Stimulated activated CD8-positive, alpha-beta memory T cell treated with anti-CD3 and anti-CD28 coated beads, Interleukin-12 subunit alpha, Interleukin-12 subunit beta, amount 100 ng/mL, for 24 hours (primary cell): ENCODE data around the gene CDK7.

ENCODE experiments used
- DNase-seq: peaks from one replicate; pipeline ENCODE4 v3.0.0-alpha.2; 2020; ENCODE audit errors: extremely low read depth

The CDK7 gene

GRCh38 chr5:69292306-69292705, 57.6 kb downstream of the CDK7 start:
- no peak for DNase-seq

GRCh38 chr5:69293882-69294281, 59.2 kb downstream of the CDK7 start:
- DNase-seq, result no peak

GRCh38 chr5:69295088-69295754, 60.5 kb downstream of the CDK7 start:
- no peak for DNase-seq

DNA sequence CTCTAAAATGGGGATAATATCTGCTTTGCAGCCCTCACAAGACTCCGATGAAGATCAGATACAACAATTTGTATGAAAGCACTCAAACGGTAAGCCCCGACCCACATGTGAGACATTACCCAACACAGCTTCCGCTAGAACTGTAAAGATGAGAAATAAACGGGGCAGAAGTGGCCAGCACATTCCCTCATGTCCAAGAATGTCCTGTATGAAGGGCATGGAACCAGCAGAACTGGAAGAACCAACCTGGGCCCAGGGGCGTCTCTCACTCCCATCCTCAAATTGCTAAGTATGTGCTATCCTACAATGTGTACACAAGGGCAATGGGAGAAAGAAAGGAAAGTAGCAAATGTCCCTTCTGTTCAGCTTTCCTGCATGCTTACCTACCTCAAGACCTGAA, 64.9 kb downstream of the CDK7 start:
- DNase-seq, result no peak

GRCh38 chr5:69300537-69301203, 66.0 kb downstream of the CDK7 start:
- no peak for DNase-seq

DNA sequence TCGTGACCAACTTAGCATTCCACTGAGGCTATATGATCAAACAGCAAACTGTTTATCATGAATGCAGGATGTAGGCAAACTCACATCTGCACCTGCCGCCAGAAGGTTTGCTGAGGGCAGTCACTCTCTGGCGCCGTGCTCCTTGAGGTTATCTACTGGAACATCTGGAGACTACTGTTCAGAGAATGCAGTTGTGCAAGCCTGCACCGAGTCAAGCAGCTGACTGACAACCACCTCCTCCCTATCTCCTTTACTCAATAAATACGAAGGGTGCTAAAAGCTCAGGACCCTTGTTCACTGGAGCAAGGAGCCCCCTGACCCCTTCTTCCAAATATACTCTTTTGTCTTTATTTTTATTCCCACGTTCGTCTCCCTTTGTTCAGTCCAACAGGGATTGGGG, 70.8 kb downstream of the CDK7 start:
- no peak for DNase-seq

GRCh38 chr5:69308046-69308553, 73.4 kb downstream of the CDK7 start:
- DNase-seq, result no peak

DNA sequence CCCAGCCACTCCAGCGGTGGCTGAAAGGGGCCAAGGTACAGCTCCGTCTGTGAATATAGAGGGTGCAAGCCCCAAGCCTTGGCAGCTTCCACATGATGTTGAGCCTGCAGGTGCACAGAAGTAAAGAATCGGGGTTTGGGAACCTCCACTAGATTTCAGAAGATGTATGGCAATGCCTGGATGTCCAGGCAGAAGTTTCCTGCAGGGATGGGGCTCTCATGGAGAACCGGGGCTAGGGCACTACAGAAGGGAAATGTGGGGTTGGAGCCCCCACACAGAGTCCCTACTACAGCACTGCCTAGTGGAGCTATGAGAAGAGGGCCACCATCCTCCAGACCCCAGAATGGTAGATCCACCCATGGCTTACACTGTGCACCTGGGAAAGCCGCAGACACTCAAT, 74.7 kb downstream of the CDK7 start:
- no peak for DNase-seq

- no peak for DNase-seq
Measured at GRCh38 chr5:69312459-69313160, 77.9 kb downstream of the CDK7 start.

DNA sequence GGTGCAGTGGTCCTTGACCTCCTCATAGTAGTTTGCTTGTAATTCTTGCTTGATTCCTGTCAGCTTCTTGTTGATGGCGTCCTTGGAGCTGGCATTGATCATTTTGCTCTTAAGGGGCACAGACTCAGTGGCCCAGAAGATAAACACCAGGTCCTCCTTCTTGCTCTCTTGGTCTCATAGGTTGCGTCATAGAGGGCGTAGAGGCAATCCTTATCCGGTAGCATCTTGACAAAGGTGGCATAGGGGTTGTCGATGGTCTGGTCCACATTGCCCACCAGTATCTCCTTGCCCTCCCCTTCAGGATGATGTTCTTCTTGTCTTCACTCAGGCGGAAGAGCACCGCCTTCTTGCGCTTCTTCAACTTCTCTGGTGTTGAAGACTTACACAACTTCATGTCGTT, 78.7 kb downstream of the CDK7 start:
- DNase-seq, result no peak

- no peak for DNase-seq
Measured at GRCh38 chr5:69315972-69316371, 81.3 kb downstream of the CDK7 start.

DNA sequence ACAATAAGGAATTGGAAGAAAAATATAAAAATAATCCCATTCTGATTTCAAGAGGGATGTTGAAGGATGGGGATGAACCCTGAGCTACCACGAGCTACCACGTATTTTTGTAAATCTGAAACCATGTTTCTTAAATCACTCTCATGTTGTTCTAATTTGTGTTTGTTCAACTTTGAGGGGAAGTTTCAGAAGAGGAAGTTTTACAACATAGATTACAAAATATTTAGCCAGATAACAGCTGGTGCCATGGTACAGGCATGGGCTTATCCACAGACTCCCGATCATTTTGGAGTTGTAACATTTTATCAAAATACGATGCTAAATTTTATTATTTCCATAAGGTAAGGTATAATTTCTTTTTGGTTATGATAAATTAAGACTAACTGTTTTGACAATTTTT, 82.7 kb downstream of the CDK7 start:
- DNase-seq, result no peak

- no peak for DNase-seq
Measured at GRCh38 chr5:69326365-69326764, 91.7 kb downstream of the CDK7 start.
